Measurements from ENCODE around the gene RAB3IP.

Gene RAB3IP

GRCh38 chr12:69828897-69829296, 90.2 kb downstream of the RAB3IP start:
- no peaks in the 10 kb centered on the region for H4K20me1 ChIP-seq (ENCODE audit: insufficient read depth, low read length)
- H3K27ac ChIP-seq (ENCODE audit: low read length): no peak overlapping the region
- no peaks in the 10 kb centered on the region for H3K4me1 ChIP-seq (ENCODE audit: low read length)
- H3K9me2 ChIP-seq (replicated peaks; ENCODE audit: insufficient read depth, low read length): no peaks in the 10 kb centered on the region
- H3K79me2 ChIP-seq (ENCODE audit: low read length): no peaks in the 10 kb centered on the region
- no peaks in the 10 kb centered on the region for H3F3A ChIP-seq (ENCODE audit: insufficient read depth, low read length)
- no peak overlapping the region for H3K9ac ChIP-seq (ENCODE audit: low read length)
- no peak overlapping the region for H3K4me3 ChIP-seq (ENCODE audit: low read length)
- no peaks in the 10 kb centered on the region for H3K36me3 ChIP-seq (replicated peaks; ENCODE audit: insufficient read depth, low read length)
- no peaks in the 10 kb centered on the region for H3K9me3 ChIP-seq (replicated peaks; ENCODE audit: insufficient read depth, low read length)
- no peaks in the 10 kb centered on the region for H3K27me3 ChIP-seq (replicated peaks; ENCODE audit: insufficient read depth, low read length)
- no peak overlapping the region for H3K4me2 ChIP-seq (ENCODE audit: low read depth, low read length)
- no peak for DNase-seq
- TF ChIP-seq EZH2phosphoT487 (IDR thresholded peaks at IDR 0.05; ENCODE audit: low read length) (no peak), CTCF (IDR thresholded peaks at IDR 0.05; ENCODE audit: low read length) (no peak), EZH2 (optimal IDR thresholded peaks at IDR 0.05; ENCODE audit: low read depth, low read length) (no peak)
- no peak overlapping the region for H2AFZ ChIP-seq (ENCODE audit: low read length)

GRCh38 chr12:69833696-69834095, 95.0 kb downstream of the RAB3IP start:
- H3K27ac ChIP-seq (ENCODE audit: low read length): no peak overlapping the region
- no peak for DNase-seq

GRCh38 chr12:69834147-69834546, 95.5 kb downstream of the RAB3IP start:
- Histone ChIP-seq H3K9me2 (replicated peaks; ENCODE audit: insufficient read depth, low read length) (no peaks in the 10 kb centered on the region), H3K9ac (ENCODE audit: low read length) (no peak overlapping the region), H2AFZ (ENCODE audit: low read length) (no peak overlapping the region), H3K27ac (ENCODE audit: low read length) (no peak overlapping the region), H3K27me3 (replicated peaks; ENCODE audit: insufficient read depth, low read length) (no peaks in the 10 kb centered on the region), H3K36me3 (replicated peaks; ENCODE audit: insufficient read depth, low read length) (no peaks in the 10 kb centered on the region), H3K9me3 (replicated peaks; ENCODE audit: insufficient read depth, low read length) (no peaks in the 10 kb centered on the region), H3K79me2 (ENCODE audit: low read length) (no peaks in the 10 kb centered on the region), H3K4me2 (ENCODE audit: low read depth, low read length) (no peak overlapping the region), H3K4me1 (ENCODE audit: low read length) (no peaks in the 10 kb centered on the region), H3K4me3 (ENCODE audit: low read length) (no peak overlapping the region), H3F3A (ENCODE audit: insufficient read depth, low read length) (no peaks in the 10 kb centered on the region), H4K20me1 (ENCODE audit: insufficient read depth, low read length) (no peaks in the 10 kb centered on the region)
- DNase-seq: no peak
- TF ChIP-seq EZH2phosphoT487 (IDR thresholded peaks at IDR 0.05; ENCODE audit: low read length): no peak
- TF ChIP-seq CTCF (IDR thresholded peaks at IDR 0.05; ENCODE audit: low read length): no peak
- TF ChIP-seq EZH2 (optimal IDR thresholded peaks at IDR 0.05; ENCODE audit: low read depth, low read length): no peak

More at GRCh38 chr12:69833696-69834095, 95.0 kb downstream of the RAB3IP start:
- no peak overlapping the region for H3K9ac ChIP-seq (ENCODE audit: low read length)
- H3K4me2 ChIP-seq (ENCODE audit: low read depth, low read length): no peak overlapping the region
- no peaks in the 10 kb centered on the region for H3K27me3 ChIP-seq (replicated peaks; ENCODE audit: insufficient read depth, low read length)
- no peaks in the 10 kb centered on the region for H3K4me1 ChIP-seq (ENCODE audit: low read length)
- no peaks in the 10 kb centered on the region for H3K9me2 ChIP-seq (replicated peaks; ENCODE audit: insufficient read depth, low read length)
- no peaks in the 10 kb centered on the region for H3F3A ChIP-seq (ENCODE audit: insufficient read depth, low read length)
- TF ChIP-seq EZH2phosphoT487 (IDR thresholded peaks at IDR 0.05; ENCODE audit: low read length) (no peak), CTCF (IDR thresholded peaks at IDR 0.05; ENCODE audit: low read length) (no peak), EZH2 (optimal IDR thresholded peaks at IDR 0.05; ENCODE audit: low read depth, low read length) (no peak)
- H3K9me3 ChIP-seq (replicated peaks; ENCODE audit: insufficient read depth, low read length): no peaks in the 10 kb centered on the region
- H3K4me3 ChIP-seq (ENCODE audit: low read length): no peak overlapping the region
- no peak overlapping the region for H2AFZ ChIP-seq (ENCODE audit: low read length)
- no peaks in the 10 kb centered on the region for H4K20me1 ChIP-seq (ENCODE audit: insufficient read depth, low read length)
- H3K36me3 ChIP-seq (replicated peaks; ENCODE audit: insufficient read depth, low read length): no peaks in the 10 kb centered on the region
- no peaks in the 10 kb centered on the region for H3K79me2 ChIP-seq (ENCODE audit: low read length)

Measured in MM.1S (cell line).